Astrocyte (in vitro differentiated cells and primary cell): ENCODE measurements around the gene RAPGEF5. TPM values are rescaled to one million over a fixed set of nuclear protein-coding genes. Genes with fewer than 3 reads are reported as not detected.
A peak's percentile ranks its signal among the peaks of the same experiment; 100 is the strongest.

ENCODE experiments used
- DNase-seq: peaks from one replicate; pipeline ENCODE4 v3.0.0-alpha.2; 2010; ENCODE audit warnings: low read depth
- FAIRE-seq: peaks from 2 replicates; lab custom pipeline; 2011; peaks lifted over from hg19 to GRCh38; lab: Jason Lieb, UNC
- H2AFZ ChIP-seq: 2 replicates; pipeline ENCODE4 v1.6.0; 2012; ENCODE audit warnings: low read depth, low read length, inconsistent platforms
- H3K27ac ChIP-seq: 2 replicates; pipeline ENCODE4 v1.5.1; 2011; ENCODE audit warnings: low read depth, low read length, inconsistent platforms
- H3K27me3 ChIP-seq: 2 replicates; pipeline ENCODE4 v1.6.0; 2011; ENCODE audit warnings: low read length, inconsistent platforms; ENCODE audit not compliant: insufficient read depth
- H3K36me3 ChIP-seq: 2 replicates; pipeline ENCODE4 v1.5.1; 2011; ENCODE audit warnings: low read length, inconsistent platforms; ENCODE audit not compliant: insufficient read depth
- H3K4me1 ChIP-seq: 2 replicates; pipeline ENCODE4 v1.5.1; 2011; ENCODE audit warnings: low read length, inconsistent platforms; ENCODE audit not compliant: insufficient read depth
- H3K4me2 ChIP-seq: 2 replicates; pipeline ENCODE4 v1.6.0; 2012; ENCODE audit warnings: low read length, inconsistent platforms
- H3K4me3 ChIP-seq: 2 replicates; pipeline ENCODE4 v1.5.1; 2011; ENCODE audit warnings: low read depth, mild to moderate bottlenecking, low read length, inconsistent platforms; ENCODE audit not compliant: insufficient read depth
- H3K79me2 ChIP-seq: 2 replicates; pipeline ENCODE4 v1.6.0; 2012; ENCODE audit warnings: mild to moderate bottlenecking, low read length, inconsistent platforms; ENCODE audit not compliant: insufficient read depth
- H3K9ac ChIP-seq: 2 replicates; pipeline ENCODE4 v1.6.0; 2012; ENCODE audit warnings: mild to moderate bottlenecking, low read length, inconsistent platforms
- H3K9me3 ChIP-seq: 2 replicates; pipeline ENCODE4 v1.5.1; 2012; ENCODE audit warnings: low read depth, mild to moderate bottlenecking, low read length, inconsistent platforms; ENCODE audit not compliant: insufficient read depth
- H4K20me1 ChIP-seq: 2 replicates; pipeline ENCODE4 v1.6.0; 2012; ENCODE audit warnings: low read length, inconsistent platforms; ENCODE audit not compliant: insufficient read depth
- H3K27ac Mint-ChIP-seq: one replicate; pipeline ENCODE4 v1.8.0; 2021; ENCODE audit warnings: mild to moderate bottlenecking, mixed read lengths; ENCODE audit not compliant: unreplicated experiment
- H3K27me3 Mint-ChIP-seq: one replicate; pipeline ENCODE4 v1.8.0; 2021; ENCODE audit warnings: low read depth, mixed read lengths; ENCODE audit not compliant: unreplicated experiment
- H3K36me3 Mint-ChIP-seq: one replicate; pipeline ENCODE4 v1.8.0; 2021; ENCODE audit warnings: low read depth, mixed read lengths; ENCODE audit not compliant: unreplicated experiment
- H3K4me1 Mint-ChIP-seq: one replicate; pipeline ENCODE4 v1.8.0; 2021; ENCODE audit warnings: low read depth, mixed read lengths; ENCODE audit not compliant: unreplicated experiment
- H3K4me3 Mint-ChIP-seq: one replicate; pipeline ENCODE4 v1.8.0; 2021; ENCODE audit warnings: mild to moderate bottlenecking, moderate library complexity, mixed read lengths; ENCODE audit not compliant: unreplicated experiment
- H3K9me3 Mint-ChIP-seq: one replicate; pipeline ENCODE4 v1.8.0; 2021; ENCODE audit warnings: mild to moderate bottlenecking, mixed read lengths; ENCODE audit not compliant: unreplicated experiment
- EZH2 ChIP-seq: IDR thresholded peaks from 2 replicates; pipeline ENCODE4 v1.6.1; 2012; ENCODE audit warnings: mild to moderate bottlenecking, low read length, inconsistent platforms; ENCODE audit not compliant: insufficient read depth
- total RNA-seq: library from RNA; stranded (reverse); gene quantifications from 2 replicates; pipeline ENCODE4 v1.2.1, GENCODE V29; 2021
- TF ChIP-seq, protein P1 (sequence below): IDR thresholded peaks from 2 replicates; pipeline ENCODE4 v1.5.1; 2011; ENCODE audit warnings: low read depth, mild to moderate bottlenecking, inconsistent platforms, low read length, moderate library complexity; ENCODE audit not compliant: insufficient read depth

The RAPGEF5 gene
- total RNA-seq, 1 donor from 2014 or later: 1.0 TPM

DNA sequence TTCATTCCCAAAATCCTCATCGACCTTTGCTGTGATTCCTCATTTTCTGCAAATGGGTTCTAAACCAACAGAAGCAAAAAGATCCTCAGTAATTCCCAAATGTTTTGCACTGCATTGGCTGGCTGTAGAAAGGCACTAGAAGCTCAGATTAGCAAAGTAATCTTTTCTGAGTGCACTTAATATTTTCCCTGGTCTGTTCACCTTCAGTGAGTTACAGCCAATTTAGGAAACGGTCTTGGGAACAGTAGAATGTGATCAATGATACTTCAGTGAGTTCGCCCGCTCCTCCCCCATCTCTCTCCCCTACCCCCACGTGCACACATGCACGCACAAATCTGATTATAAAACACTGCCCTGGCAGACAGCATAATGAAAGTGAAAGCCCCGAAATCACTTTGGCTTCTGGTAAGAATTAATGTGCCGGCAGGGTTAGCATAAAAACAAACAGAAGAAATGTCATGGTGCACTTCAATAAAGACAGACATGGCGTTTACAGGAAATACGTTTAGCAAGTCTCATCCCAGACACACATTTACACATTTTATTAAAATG, 209.9 kb downstream of the RAPGEF5 start:
- peaks cover 12% of the 10 kb centered on the region for H3K4me1 Mint-ChIP-seq
- no peaks in the 10 kb centered on the region for H3K4me1 ChIP-seq
- H3K4me3 Mint-ChIP-seq: no peak overlapping the region
- DNase-seq (no peak), FAIRE-seq (no peak)
- no peaks in the 10 kb centered on the region for H4K20me1 ChIP-seq
- peak overlapping the region; percentile 55 for H3K4me2 ChIP-seq
- H3K27me3 ChIP-seq: no peaks in the 10 kb centered on the region
- TF ChIP-seq, protein P1, sequence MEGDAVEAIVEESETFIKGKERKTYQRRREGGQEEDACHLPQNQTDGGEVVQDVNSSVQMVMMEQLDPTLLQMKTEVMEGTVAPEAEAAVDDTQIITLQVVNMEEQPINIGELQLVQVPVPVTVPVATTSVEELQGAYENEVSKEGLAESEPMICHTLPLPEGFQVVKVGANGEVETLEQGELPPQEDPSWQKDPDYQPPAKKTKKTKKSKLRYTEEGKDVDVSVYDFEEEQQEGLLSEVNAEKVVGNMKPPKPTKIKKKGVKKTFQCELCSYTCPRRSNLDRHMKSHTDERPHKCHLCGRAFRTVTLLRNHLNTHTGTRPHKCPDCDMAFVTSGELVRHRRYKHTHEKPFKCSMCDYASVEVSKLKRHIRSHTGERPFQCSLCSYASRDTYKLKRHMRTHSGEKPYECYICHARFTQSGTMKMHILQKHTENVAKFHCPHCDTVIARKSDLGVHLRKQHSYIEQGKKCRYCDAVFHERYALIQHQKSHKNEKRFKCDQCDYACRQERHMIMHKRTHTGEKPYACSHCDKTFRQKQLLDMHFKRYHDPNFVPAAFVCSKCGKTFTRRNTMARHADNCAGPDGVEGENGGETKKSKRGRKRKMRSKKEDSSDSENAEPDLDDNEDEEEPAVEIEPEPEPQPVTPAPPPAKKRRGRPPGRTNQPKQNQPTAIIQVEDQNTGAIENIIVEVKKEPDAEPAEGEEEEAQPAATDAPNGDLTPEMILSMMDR: no peak
- no peak for TF ChIP-seq EZH2
- no peaks in the 10 kb centered on the region for H3K79me2 ChIP-seq
- H3K9ac ChIP-seq: no peak overlapping the region
- H3K27me3 Mint-ChIP-seq: no peaks in the 10 kb centered on the region
- H3K36me3 ChIP-seq: no peaks in the 10 kb centered on the region
- no peak overlapping the region for H2AFZ ChIP-seq
- H3K36me3 Mint-ChIP-seq: no peaks in the 10 kb centered on the region
- H3K27ac ChIP-seq: no peak overlapping the region
- no peak overlapping the region for H3K4me3 ChIP-seq
- H3K9me3 Mint-ChIP-seq: no peaks in the 10 kb centered on the region
- H3K9me3 ChIP-seq: no peaks in the 10 kb centered on the region
- no peak overlapping the region for H3K27ac Mint-ChIP-seq

DNA sequence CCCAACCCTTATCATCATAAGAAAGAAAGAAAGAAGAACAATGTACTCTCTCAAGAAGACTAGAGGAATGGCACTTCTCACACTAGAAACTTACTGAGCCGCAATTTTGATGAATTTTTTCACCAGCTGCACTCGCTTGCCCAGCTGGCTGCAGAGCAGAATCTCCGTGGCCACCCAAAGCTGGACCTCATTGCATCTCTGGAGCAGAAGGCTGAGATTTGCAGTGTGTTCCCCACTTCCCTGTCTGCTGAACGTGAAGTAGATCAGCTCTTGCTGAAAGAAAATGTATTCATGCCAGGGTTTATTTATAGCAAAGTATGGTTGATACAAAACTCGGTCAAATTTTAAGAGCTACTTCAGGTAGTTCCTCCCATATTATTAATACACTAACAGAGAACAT, 212.0 kb downstream of the RAPGEF5 start:
- Histone ChIP-seq H3K27ac (no peak overlapping the region), H3K4me1 (no peaks in the 10 kb centered on the region), H3K4me2 (no peak overlapping the region), H3K4me3 (no peak overlapping the region), H2AFZ (no peak overlapping the region), H3K27me3 (no peaks in the 10 kb centered on the region), H3K79me2 (no peaks in the 10 kb centered on the region), H3K9ac (no peak overlapping the region), H3K36me3 (no peaks in the 10 kb centered on the region), H3K9me3 (no peaks in the 10 kb centered on the region), H4K20me1 (no peaks in the 10 kb centered on the region)
- no peak for FAIRE-seq
- Mint-ChIP-seq H3K9me3 (no peaks in the 10 kb centered on the region), H3K27ac (no peak overlapping the region), H3K4me3 (no peak overlapping the region), H3K4me1 (peaks cover 20% of the 10 kb centered on the region), H3K27me3 (no peaks in the 10 kb centered on the region), H3K36me3 (no peaks in the 10 kb centered on the region)
- DNase-seq: no peak
- TF ChIP-seq, protein P1: no peak
- no peak for TF ChIP-seq EZH2

DNA sequence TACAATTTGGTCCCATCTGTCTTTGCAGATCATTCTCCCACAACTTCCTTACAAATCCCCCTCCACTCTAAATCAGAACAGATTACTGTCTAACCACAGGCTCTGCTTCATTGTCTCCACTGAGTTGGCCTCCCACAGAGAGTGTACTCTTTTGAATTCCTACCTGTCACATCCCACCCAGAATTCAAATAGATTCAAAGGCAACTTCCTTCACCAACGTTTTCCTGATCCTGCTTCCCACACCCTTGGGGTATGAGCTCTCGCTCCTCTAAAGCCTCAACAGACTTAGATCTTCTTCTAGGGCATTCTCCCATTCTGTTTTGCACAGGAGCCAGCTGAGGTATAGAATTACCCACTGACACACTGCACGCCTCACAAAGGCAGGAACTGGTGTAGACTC, 213.5 kb downstream of the RAPGEF5 start:
- Histone ChIP-seq H3K79me2 (no peaks in the 10 kb centered on the region), H3K4me2 (no peak overlapping the region), H4K20me1 (no peaks in the 10 kb centered on the region), H3K9me3 (no peaks in the 10 kb centered on the region), H3K36me3 (no peaks in the 10 kb centered on the region), H3K9ac (no peak overlapping the region), H2AFZ (no peak overlapping the region), H3K4me3 (no peak overlapping the region), H3K4me1 (no peaks in the 10 kb centered on the region), H3K27ac (no peak overlapping the region), H3K27me3 (no peaks in the 10 kb centered on the region)
- H3K36me3 Mint-ChIP-seq: no peaks in the 10 kb centered on the region
- H3K27me3 Mint-ChIP-seq: no peaks in the 10 kb centered on the region
- DNase-seq (no peak), FAIRE-seq (no peak)
- H3K9me3 Mint-ChIP-seq: no peaks in the 10 kb centered on the region
- no peak overlapping the region for H3K4me3 Mint-ChIP-seq
- H3K4me1 Mint-ChIP-seq: peaks cover 24% of the 10 kb centered on the region
- H3K27ac Mint-ChIP-seq: no peak overlapping the region
- TF ChIP-seq, protein P1: no peak
- TF ChIP-seq EZH2: no peak
